Muscle of back (tissue), 11 donors: ENCODE data around the gene HPF1. TPM values are rescaled to one million over a fixed set of nuclear protein-coding genes. Genes with fewer than 3 reads are reported as not detected.
"Not testable (repeated sequence)": the region's sequence is repeated elsewhere in the genome, so short reads cannot be mapped to it uniquely, and the experiment has no call there.

ENCODE experiments used
- DNase-seq, 3 donors: peaks; one replicate each; pipeline versions ENCODE4 v3.0.0 to v3.0.0-alpha.2; 2013
- polyA plus RNA-seq, 10 donors: library from polyadenylated mRNA; unstranded; fragments of 120-200 nt; gene quantifications; one replicate each; pipeline ENCODE4 v1.2.1, GENCODE V29; 2013; ENCODE audit not compliant: insufficient read length in 10 of 10

Gene HPF1
- polyA plus RNA-seq, 10 donors, result 26.3 to 38.1 (median 33.0) TPM

GRCh38 chr4:169745291-169745690 is 12.5 kb downstream of the HPF1 start:
- DNase-seq, result peak in 1 of 3 donors; percentile 24

DNA sequence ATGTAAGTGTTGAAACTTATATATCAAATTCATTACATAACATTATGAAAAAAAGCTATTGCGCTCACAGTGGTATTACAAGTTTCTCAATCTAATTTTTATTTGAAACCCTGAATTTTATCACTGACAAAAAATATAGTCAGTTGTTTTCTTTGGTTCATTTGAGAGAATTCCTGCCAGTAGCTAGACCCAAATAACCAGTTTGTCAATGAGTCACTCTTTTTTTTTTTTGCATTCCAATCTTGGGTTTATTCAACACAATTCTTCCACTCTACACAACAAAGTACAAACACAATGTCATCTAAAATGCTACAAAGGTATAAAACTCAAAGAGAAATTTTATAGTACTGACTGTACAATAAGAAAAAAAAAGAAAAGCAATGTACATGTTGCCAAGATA is 13.1 kb downstream of the HPF1 start:
- DNase-seq, result no peak

DNA sequence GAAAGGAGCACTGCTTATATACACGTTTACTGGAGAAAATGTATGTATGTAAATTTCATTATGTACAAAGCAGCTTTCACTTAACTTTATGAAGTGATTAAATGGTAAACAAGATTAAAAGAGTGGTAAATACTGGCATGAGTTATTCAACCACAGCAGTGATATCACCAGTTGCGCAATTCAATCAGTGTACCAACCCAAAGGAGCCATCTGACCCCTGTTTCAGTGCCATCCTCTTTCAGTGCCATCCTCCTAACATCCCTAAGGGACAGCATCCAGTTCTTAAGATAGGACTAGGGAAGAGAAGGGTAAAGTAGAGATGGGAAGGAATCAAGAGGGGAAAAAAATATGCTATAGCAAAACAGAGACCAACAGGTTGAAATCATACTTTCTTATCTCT is 16.2 kb downstream of the HPF1 start:
- DNase-seq, result no peak

DNA sequence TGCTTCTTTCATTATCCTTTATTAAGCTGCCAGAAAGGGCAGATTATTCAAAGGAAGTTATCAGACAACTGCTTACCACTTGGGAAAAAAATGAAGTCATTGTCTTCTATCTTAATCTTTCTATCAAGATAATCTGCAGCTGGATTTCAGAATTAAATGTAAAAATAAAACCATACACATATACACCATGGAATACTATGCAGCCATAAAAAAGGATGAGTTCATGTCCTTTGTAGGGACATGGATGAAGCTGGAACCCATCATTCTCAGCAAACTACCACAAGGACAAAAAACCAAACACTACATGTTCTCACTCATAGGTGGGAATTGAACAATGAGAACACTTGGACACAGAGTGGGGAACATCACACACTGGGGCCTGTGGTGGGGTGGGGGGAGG is 19.1 kb downstream of the HPF1 start:
- not testable (repeated sequence) for DNase-seq

DNA sequence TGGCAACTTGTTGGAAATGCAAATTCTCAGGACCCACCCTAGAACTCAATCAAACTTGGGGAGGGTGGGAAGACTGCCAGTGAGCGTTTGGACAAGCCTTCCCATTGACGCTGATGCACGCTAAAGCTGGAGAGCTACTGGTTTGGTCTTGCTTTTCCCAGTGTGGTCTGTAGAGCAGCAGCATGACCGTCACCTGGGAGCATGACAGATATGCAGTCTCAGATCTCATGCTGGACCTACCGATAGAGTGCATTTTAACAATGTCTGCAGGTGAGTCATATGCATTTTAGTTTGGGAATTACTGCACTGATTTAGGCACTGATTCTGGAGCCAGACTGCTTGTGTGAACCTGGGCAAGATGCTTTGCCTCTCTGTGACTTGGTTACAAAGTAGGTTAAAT is 27.2 kb downstream of the HPF1 start:
- DNase-seq, result no peak

DNA sequence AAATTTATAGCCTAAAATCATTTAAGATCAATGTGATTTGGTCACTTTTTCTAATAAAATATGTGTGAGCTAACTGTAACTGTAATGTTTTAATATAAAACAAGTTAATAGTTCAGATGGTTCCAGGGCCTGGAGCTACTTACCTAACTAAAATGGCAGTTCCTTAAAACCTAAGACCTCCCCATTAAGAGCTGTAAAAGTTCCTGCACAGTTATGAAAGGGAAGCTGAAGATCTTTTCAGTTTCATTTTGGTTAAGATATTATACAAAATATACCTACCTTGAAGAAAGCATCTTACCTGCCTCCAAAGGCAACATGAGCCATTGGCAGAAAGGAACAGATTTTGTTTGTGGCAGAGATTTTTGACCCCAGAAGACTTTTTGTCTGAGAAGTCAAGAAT is 30.1 kb downstream of the HPF1 start:
- no peak for DNase-seq

DNA sequence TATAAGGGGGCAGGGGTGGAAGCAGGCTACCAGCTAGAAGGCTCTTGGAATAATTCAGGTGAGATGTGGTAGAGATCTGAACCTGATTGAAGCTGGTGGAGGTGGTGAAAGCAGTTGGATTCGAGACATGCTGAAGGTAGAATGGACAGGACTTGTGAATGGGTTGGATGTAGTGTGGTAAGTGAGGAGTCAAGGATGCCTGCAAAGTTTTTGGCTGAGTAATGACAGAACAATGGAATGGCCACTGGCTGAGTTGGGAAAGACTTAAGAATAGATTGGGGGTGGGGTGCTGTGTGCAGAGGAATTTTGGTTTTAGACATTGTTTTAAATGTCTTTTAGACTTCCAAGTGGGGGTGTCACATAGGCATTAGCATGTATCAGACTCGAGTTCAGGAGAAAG is 33.5 kb downstream of the HPF1 start:
- DNase-seq, result peak in 1 of 3 donors; percentile 47

- peak in 1 of 3 donors; percentile 2 for DNase-seq
Measured at GRCh38 chr4:169723207-169723965, 34.4 kb downstream of the HPF1 start.

- DNase-seq, result no peak
Measured at GRCh38 chr4:169720529-169720928, 37.2 kb downstream of the HPF1 start.

- DNase-seq, result no peak
Measured at GRCh38 chr4:169716677-169717076, 41.1 kb downstream of the HPF1 start.

- DNase-seq, result peak in 2 of 3 donors; percentile 4 to 10
Measured at GRCh38 chr4:169715826-169716225, 41.9 kb downstream of the HPF1 start.

- peak in 1 of 3 donors; percentile 3 for DNase-seq
Measured at GRCh38 chr4:169707958-169708643, 49.6 kb downstream of the HPF1 start.

- no peak for DNase-seq
Measured at GRCh38 chr4:169698331-169698730, 59.4 kb downstream of the HPF1 start.

DNA sequence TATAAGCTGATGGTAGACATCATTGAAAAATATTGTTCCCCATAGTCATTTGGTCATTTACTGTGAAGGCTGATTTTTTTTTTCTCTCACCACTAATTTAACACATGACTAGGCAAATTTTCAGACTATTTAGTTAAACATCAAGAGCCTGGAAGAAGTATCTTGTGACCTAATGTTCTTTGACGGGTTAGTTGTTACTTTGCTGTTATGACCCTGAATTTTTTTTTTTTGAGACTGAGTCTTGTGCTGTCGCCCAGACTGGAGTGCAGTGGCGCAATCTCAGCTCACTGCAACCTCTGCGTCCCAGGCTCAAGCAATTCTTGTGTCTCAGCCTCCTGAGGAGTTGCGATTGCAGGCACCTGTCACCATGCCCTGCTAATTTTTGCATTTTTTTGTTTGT is 67.0 kb downstream of the HPF1 start:
- no peak for DNase-seq

- no peak for DNase-seq
Measured at GRCh38 chr4:169689681-169690080, 68.1 kb downstream of the HPF1 start.

DNA sequence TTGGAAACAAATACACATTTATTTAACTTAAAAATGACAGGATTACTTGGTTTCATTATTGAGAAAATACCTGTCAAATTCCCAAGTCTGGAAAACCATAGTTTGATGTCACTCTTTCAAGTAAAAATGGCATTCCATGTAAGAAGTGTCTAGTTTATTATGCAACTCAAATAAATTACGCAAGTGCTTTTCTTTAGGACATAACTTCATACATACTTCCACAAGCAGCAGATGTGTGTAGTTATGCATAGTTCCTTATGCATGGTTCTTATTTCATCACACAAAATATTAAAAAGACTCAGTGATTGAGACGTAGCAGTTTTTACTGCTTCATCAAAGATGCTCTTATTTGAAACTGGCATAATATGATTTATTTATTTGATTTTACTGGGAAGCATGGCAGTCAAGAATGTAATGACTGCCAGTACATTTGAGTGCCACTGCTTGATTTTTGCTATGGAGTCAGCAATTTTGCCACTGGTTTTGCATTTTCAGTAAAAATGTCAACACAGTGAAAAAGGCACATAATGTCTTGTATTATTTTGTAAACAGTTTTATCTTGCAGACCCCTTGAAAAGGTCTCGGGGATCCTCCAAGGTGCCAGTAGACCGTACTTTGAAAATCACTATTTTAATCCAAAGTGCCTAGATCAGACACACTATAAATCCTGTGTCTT is 75.2 kb downstream of the HPF1 start:
- DNase-seq, result no peak

Other genes with a start within 250 kb of the HPF1 start
- gene NEK1, start 145.4 kb downstream of the HPF1 start, polyA plus RNA-seq, result 10 to 100 TPM; 11.0 to 16.9 (median 13.4) TPM
- 10 to 100 TPM; 20.6 to 44.6 (median 30.8) TPM for gene CLCN3, start 137.4 kb downstream of the HPF1 start, polyA plus RNA-seq